Measurements from ENCODE around the gene SNAP47.
A peak's percentile ranks its signal among the peaks of the same experiment; 100 is the strongest.

The SNAP47 gene

DNA sequence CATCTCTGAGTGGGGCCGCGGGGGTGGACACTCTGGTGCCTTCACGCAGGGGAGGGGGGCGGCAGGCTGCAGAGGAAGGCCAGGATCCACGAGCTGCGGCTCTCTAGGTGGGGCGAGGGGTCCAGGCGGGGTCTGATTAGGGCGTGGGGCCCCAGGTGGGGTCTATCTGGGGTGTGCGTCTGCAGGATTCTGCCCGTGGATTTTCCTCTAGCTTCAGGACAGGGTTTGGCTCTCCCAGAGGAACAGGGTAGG lies 6.4 kb upstream of the SNAP47 start:
- H3K36me3 ChIP-seq (ENCODE audit: insufficient read depth, low read length) = peaks cover 29% of the 10 kb centered on the region; the same call in 1 of the 2 replicates
- H3K9me2 ChIP-seq (ENCODE audit: low read depth, low read length) = no peaks in the 10 kb centered on the region
- no peaks in the 10 kb centered on the region for H3K27me3 ChIP-seq (ENCODE audit: insufficient read depth, low read length)
- no peaks in the 10 kb centered on the region for H4K20me1 ChIP-seq (ENCODE audit: insufficient read depth, low read length)
- no peaks in the 10 kb centered on the region for H3F3A ChIP-seq (ENCODE audit: insufficient read depth, low read length)
- peaks cover 26% of the 10 kb centered on the region for H3K4me1 ChIP-seq (ENCODE audit: insufficient read depth, low read length, severe bottlenecking)
- H3K4me3 ChIP-seq (ENCODE audit: low read depth, low read length, poor library complexity, severe bottlenecking) = peak overlapping the region; percentile 64
- TF ChIP-seq EZH2 (IDR thresholded peaks at IDR 0.05; ENCODE audit: borderline replicate concordance, low read length) = no peak
- TF ChIP-seq, protein P1, sequence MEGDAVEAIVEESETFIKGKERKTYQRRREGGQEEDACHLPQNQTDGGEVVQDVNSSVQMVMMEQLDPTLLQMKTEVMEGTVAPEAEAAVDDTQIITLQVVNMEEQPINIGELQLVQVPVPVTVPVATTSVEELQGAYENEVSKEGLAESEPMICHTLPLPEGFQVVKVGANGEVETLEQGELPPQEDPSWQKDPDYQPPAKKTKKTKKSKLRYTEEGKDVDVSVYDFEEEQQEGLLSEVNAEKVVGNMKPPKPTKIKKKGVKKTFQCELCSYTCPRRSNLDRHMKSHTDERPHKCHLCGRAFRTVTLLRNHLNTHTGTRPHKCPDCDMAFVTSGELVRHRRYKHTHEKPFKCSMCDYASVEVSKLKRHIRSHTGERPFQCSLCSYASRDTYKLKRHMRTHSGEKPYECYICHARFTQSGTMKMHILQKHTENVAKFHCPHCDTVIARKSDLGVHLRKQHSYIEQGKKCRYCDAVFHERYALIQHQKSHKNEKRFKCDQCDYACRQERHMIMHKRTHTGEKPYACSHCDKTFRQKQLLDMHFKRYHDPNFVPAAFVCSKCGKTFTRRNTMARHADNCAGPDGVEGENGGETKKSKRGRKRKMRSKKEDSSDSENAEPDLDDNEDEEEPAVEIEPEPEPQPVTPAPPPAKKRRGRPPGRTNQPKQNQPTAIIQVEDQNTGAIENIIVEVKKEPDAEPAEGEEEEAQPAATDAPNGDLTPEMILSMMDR (IDR thresholded peaks at IDR 0.05; ENCODE audit: low read length) = no peak
- no peak overlapping the region for H2AFZ ChIP-seq (ENCODE audit: low read length)
- H3K4me2 ChIP-seq (ENCODE audit: low read length) = peak overlapping the region; percentile 85
- H3K9me3 ChIP-seq (ENCODE audit: low read length) = no peaks in the 10 kb centered on the region
- no peak overlapping the region for H3K27ac ChIP-seq (ENCODE audit: low read depth, low read length, poor library complexity, severe bottlenecking)
- H3K79me2 ChIP-seq (ENCODE audit: insufficient read depth, low read length) = no peaks in the 10 kb centered on the region
- H3K9ac ChIP-seq (ENCODE audit: low read length) = peak overlapping the region; percentile 74

DNA sequence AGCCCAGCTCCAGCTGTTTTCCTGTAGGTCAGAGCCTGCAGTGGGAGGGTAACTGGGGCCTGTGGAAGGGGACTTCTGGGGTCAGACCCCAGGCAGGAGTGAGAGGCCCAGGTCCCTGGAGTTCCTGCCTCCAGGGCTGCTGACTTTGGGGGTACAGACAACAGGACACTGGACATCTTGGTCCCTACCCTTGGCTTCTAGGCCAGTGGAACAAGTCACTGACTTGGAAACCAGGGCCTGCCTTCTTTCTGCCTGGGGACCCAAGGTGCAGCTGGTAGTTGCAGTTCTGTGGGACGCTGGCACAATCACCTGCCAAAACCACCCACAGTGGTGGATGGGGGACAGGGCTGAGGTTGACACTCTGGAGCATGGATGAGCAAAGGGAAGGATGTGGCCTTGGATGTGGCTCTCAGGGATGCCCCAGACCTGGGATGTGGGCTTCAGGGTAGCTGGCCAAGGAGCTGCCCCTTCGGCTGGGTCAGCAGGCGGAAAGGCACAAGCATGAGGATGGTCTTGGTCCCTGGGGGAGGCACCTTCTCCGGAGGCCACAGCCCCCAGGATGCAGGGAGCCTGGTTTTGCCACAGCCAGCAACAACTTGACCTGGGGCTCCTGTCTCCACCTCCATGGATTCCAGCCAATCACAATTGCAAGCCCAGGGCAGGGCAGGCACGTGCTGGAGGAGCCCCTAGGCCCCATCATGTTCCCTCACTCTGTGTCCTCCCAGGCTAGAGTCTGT lies 5.9 kb upstream of the SNAP47 start:
- H3K4me2 ChIP-seq (ENCODE audit: low read length) = peak overlapping the region; percentile 85
- peaks cover 30% of the 10 kb centered on the region; the same call in 1 of the 2 replicates for H3K36me3 ChIP-seq (ENCODE audit: insufficient read depth, low read length)
- H3K4me3 ChIP-seq (ENCODE audit: low read depth, low read length, poor library complexity, severe bottlenecking) = peak overlapping the region; percentile 64
- H4K20me1 ChIP-seq (ENCODE audit: insufficient read depth, low read length) = no peaks in the 10 kb centered on the region
- H3K79me2 ChIP-seq (ENCODE audit: insufficient read depth, low read length) = peaks cover 2% of the 10 kb centered on the region; the same call in 1 of the 2 replicates
- H3K9me2 ChIP-seq (ENCODE audit: low read depth, low read length) = no peaks in the 10 kb centered on the region
- H3K27me3 ChIP-seq (ENCODE audit: insufficient read depth, low read length) = no peaks in the 10 kb centered on the region
- H3F3A ChIP-seq (ENCODE audit: insufficient read depth, low read length) = no peaks in the 10 kb centered on the region
- no peak overlapping the region for H2AFZ ChIP-seq (ENCODE audit: low read length)
- peak overlapping the region; percentile 74; the same call in 1 of the 2 replicates for H3K9ac ChIP-seq (ENCODE audit: low read length)
- TF ChIP-seq, protein P1 (IDR thresholded peaks at IDR 0.05; ENCODE audit: low read length) = no peak
- TF ChIP-seq EZH2 (IDR thresholded peaks at IDR 0.05; ENCODE audit: borderline replicate concordance, low read length) = no peak
- peaks cover 30% of the 10 kb centered on the region for H3K4me1 ChIP-seq (ENCODE audit: insufficient read depth, low read length, severe bottlenecking)
- H3K9me3 ChIP-seq (ENCODE audit: low read length) = no peaks in the 10 kb centered on the region
- H3K27ac ChIP-seq (ENCODE audit: low read depth, low read length, poor library complexity, severe bottlenecking) = peak overlapping the region; percentile 25

DNA sequence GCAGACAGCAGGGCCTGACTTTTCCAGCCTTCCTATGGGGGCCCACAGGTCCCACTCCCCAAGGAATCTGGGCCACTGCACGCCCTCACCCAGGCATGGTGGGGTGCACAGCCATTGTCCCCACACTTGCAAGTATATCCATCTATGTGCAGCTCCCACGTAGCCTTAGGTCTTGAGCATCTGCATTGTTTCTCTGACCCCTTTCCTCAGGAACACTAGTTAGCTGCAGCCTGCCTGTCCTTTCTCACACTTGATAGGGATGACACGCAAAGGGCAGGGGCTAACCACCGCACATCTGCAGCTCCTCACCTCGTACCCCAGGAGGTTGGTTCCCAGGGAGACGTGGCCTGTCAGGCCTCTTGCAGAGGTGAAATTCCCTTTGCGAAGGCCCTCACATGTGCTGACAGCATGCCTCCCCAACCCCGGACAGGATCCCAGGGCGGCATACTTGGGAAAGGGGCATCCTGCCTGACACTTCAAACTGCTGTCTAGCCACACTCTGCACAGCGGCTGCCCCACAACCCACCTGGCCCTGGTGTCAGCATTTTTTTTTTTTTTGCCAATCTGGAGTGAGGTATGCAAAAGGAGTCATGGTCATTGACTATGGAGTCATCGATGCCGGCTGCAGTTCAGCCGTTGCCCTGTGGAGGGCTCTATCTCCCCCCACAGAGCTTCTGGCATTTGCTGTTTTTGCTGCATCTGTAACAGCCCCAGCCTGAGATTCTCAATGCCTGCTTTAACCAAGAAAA lies 5.2 kb upstream of the SNAP47 start:
- H3F3A ChIP-seq (ENCODE audit: insufficient read depth, low read length) = no peaks in the 10 kb centered on the region
- H3K27me3 ChIP-seq (ENCODE audit: insufficient read depth, low read length) = no peaks in the 10 kb centered on the region
- H3K4me1 ChIP-seq (ENCODE audit: insufficient read depth, low read length, severe bottlenecking) = peaks cover 32% of the 10 kb centered on the region
- TF ChIP-seq, protein P1 (IDR thresholded peaks at IDR 0.05; ENCODE audit: low read length) = peak; percentile 77
- no peak for TF ChIP-seq EZH2 (IDR thresholded peaks at IDR 0.05; ENCODE audit: borderline replicate concordance, low read length)
- no peak overlapping the region for H3K9ac ChIP-seq (ENCODE audit: low read length)
- H3K9me2 ChIP-seq (ENCODE audit: low read depth, low read length) = no peaks in the 10 kb centered on the region
- peaks cover 7% of the 10 kb centered on the region; the same call in 1 of the 2 replicates for H3K79me2 ChIP-seq (ENCODE audit: insufficient read depth, low read length)
- peak overlapping the region; percentile 25 for H3K27ac ChIP-seq (ENCODE audit: low read depth, low read length, poor library complexity, severe bottlenecking)
- no peak overlapping the region for H3K4me3 ChIP-seq (ENCODE audit: low read depth, low read length, poor library complexity, severe bottlenecking)
- no peak overlapping the region; the same call in 1 of the 2 replicates for H3K4me2 ChIP-seq (ENCODE audit: low read length)
- H4K20me1 ChIP-seq (ENCODE audit: insufficient read depth, low read length) = no peaks in the 10 kb centered on the region
- H3K9me3 ChIP-seq (ENCODE audit: low read length) = no peaks in the 10 kb centered on the region
- H2AFZ ChIP-seq (ENCODE audit: low read length) = no peak overlapping the region
- peaks cover 30% of the 10 kb centered on the region; the same call in 1 of the 2 replicates for H3K36me3 ChIP-seq (ENCODE audit: insufficient read depth, low read length)

Data from OCI-LY1 (cell line).